Adrenal gland (tissue), 5 donors: ENCODE data around the gene C9.

Experiments used
- POLR2A ChIP-seq, 2 donors: fragments of 450-650 bp; IDR thresholded peaks; one replicate each; pipeline ENCODE4 v1.6.1; 2017; ENCODE audit warnings: antibody characterized with exemption in 2 of 2, mild to moderate bottlenecking in 2 of 2, moderate library complexity in 1 of 2
- TF ChIP-seq, protein P1 (sequence below), 6 experiments: fragments of 450-650 bp in 4 of 6; fragments of 200-600 bp in 2 of 6; sonication (generic) in 1 of 6; IDR thresholded peaks; 1 replicate in 5 of 6; 2 replicates in 1 of 6; pipeline versions ENCODE4 v1.5.1 to v1.8.0; 2016 to 2021; ENCODE audit warnings: antibody characterized with exemption in 6 of 6, mild to moderate bottlenecking in 2 of 6, moderate library complexity in 1 of 6
- donor health status: DM: no; HTN: no; CAD: no.

- TF ChIP-seq, protein P1, sequence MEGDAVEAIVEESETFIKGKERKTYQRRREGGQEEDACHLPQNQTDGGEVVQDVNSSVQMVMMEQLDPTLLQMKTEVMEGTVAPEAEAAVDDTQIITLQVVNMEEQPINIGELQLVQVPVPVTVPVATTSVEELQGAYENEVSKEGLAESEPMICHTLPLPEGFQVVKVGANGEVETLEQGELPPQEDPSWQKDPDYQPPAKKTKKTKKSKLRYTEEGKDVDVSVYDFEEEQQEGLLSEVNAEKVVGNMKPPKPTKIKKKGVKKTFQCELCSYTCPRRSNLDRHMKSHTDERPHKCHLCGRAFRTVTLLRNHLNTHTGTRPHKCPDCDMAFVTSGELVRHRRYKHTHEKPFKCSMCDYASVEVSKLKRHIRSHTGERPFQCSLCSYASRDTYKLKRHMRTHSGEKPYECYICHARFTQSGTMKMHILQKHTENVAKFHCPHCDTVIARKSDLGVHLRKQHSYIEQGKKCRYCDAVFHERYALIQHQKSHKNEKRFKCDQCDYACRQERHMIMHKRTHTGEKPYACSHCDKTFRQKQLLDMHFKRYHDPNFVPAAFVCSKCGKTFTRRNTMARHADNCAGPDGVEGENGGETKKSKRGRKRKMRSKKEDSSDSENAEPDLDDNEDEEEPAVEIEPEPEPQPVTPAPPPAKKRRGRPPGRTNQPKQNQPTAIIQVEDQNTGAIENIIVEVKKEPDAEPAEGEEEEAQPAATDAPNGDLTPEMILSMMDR (IDR thresholded peaks at IDR 0.05) = no peak
- TF ChIP-seq POLR2A (IDR thresholded peaks at IDR 0.05) = no peak
Measured at GRCh38 chr5:39355324-39355723, 9.0 kb downstream of the C9 start.
